GM19099 (cell line): Measurements from ENCODE around the gene LRRC8B.

Source experiments
- POLR2A ChIP-seq: IDR thresholded peaks from 3 replicates; pipeline ENCODE4 v1.6.1; 2011; ENCODE audit warnings: low read depth; ENCODE audit not compliant: insufficient read length; ENCODE audit errors: extremely low read depth

The LRRC8B gene

DNA sequence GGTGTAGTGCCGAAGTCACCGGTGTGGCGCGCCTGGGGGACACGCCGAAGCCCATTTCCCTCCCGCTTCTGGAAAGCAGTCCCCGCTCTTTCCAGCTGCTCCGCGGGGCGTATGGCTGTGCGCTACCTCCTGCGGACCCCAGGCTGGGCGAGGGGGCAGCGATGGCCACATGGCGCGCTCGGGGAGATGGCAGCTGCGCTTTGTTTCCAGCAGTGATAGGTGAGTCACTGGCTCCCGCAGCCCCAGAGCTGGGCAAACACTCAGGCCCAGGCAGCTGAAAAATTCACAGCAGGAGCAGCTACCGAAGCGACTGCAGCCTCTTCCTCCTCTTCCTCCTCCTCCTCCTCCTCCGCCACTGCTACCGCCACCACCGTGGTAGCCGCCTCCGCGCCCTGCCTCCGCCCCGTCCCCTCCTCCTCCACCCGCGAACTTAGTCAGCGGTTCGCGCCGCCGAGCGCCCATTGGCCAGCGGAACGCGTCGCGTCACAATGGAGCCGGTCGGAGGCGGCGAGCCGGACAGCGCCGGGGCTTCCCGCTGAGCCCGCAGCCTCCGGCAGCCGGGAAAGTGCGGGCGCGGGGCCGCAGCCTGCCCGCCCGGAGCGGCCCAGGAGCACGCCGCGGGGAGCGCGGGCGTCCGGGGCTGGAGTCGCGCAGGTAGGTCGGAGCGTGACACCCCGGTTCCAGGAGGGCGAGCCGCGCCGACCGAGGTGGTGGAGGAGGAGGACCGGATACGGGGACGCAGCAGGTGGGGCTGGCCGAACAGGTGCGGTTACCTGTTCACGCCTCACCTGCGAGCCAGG lies at the start of gene LRRC8B:
Gene LRRC8B (plus strand): TSS at position 461 of the 800 bp plus-strand sequence. CDS start 57,822 bp downstream, outside the sequence.
- TF ChIP-seq POLR2A, result peak; percentile 79

DNA sequence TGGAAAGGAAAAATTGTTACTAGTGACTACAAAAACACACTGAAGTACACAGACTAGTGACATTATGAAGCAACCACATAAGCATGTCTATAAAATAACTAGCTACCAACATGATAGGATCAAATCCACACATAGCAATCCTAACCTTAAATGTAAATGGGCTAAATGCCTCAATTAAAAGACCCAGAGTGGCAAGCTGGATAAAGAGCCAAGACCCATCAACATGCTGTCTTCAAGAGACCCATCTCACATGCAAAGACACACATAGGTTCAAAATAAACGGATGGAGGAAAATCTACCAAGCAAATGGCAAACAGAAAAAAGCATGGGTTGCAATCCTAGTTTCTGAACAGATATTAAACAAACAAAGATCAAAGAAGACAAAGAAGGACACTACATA lies 49.4 kb upstream of the LRRC8B start:
- TF ChIP-seq POLR2A, result no peak

DNA sequence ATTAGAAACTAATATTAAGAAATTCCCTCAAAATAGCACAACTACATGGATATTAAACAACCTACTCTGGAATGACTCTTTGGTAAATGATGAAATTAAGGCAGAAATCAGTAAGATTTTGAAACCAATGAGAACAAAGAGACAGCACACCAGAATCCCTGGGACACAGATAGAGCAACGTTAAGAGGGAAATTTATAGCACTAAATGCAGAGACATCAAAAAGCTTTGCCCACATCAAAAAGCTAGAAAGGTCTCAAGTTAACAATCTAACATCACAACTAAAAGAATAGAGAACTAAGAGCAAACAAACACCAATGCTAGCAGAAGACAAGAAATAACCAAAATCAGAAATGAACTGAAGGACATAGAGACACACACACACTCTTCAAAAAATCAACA lies 48.6 kb upstream of the LRRC8B start:
- no peak for TF ChIP-seq POLR2A

DNA sequence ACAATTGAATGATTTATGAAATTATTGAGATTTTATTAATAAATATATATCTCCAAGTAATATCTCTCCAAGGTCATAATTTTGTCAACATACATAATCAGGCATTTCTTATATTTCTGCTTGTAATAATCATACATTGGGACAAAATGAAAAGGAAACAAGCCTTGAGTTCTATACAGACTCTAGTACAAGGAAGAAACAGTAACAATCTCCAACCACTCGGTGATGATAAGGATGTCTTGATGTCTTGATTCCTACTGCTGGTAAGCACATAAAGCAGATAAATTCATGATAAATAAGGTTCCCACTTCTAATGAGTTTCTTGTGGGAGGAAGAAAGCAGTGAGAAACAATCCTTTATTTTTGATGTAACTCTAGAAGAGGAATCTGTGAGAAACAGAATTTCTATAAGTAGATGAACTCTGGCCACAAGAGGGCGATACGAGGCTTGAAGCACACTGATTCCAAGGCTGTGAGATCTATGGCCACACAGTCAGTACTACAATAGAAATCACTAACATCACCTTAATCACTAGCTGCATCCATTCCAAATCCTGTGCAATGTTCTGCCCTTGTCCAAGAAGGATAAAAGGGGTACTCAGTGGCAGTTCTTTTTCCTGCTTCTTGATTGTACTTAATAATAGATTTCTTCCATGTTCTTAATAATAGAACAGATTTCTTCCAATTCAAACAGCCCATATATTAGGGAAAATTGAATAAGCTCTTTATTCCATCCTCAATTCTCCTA lies 41.4 kb upstream of the LRRC8B start:
- no peak for TF ChIP-seq POLR2A

DNA sequence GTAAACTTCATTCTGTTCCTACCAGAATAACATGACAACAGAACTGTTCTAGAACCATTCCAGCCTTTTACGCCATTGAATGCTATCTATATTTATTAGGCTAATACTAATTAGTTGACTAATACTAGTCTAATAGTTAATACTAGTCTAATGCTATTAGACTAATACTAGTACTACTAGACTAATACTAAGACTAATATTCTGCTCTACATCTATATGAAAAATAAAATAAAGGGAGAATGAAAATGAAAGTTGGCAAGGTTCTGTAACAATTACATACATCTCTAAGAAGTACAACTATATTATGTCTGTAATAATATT lies 40.9 kb upstream of the LRRC8B start:
- TF ChIP-seq POLR2A, result no peak

DNA sequence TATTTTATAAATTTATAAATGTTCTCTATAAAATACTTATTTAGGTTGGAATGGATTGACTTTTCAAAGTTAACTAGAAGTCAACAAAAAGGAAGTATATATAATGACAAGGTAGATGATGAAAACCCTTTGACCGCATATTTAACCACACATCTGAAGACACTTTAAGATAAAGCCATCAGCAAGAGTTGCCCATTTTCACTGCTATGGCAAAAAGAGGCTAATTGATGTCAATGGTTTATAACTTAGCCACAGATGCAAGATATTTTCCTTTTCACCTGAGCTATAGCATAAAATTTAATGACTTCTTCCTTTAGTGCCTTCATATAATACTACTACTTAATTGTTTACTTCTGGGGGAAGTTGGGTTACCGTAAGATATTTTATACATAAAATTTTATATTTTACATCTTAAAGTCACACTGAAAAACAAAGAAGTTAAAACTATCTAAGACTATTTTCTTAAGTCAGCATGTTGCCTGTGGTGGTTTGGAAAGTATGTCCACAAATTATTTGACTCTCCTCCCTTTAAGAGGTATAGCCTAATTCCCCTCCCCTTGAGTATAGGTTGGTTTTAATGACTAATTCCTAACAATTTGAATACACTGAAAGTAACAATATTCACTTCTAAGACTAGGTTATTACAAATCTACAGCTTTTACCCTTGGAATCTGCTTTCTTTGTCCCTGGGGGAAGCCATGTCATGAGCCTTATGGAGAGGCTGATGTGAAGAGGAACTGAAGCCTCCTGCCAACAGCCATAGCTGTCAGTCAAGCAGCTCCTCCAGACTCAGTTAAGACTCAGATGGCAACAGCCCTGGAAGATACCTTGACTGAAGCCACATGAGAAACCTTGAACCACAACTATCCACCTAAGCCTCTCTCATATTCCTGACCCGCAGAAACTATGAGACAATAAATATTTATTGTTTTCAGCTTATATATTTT lies 40.3 kb upstream of the LRRC8B start:
- no peak for TF ChIP-seq POLR2A

DNA sequence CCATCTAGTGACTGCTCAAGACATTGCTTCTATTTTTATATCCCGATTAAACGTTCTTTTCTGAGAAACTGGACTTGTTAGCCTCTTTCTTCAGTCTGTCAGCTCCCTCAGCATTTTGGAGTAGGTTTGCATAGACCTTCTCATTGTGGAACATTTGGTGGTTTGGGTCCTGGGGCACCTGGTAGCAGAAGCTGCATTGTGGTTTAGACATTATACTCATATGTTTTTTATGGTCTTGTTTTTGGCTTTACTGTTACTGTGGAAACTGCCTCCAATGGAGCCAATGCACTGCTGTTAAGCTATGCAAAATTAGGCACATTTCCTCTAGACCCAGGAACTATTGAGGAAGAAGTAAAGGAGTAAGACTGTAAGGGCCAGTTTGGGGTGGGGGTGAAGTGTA lies 36.7 kb upstream of the LRRC8B start:
- no peak for TF ChIP-seq POLR2A

DNA sequence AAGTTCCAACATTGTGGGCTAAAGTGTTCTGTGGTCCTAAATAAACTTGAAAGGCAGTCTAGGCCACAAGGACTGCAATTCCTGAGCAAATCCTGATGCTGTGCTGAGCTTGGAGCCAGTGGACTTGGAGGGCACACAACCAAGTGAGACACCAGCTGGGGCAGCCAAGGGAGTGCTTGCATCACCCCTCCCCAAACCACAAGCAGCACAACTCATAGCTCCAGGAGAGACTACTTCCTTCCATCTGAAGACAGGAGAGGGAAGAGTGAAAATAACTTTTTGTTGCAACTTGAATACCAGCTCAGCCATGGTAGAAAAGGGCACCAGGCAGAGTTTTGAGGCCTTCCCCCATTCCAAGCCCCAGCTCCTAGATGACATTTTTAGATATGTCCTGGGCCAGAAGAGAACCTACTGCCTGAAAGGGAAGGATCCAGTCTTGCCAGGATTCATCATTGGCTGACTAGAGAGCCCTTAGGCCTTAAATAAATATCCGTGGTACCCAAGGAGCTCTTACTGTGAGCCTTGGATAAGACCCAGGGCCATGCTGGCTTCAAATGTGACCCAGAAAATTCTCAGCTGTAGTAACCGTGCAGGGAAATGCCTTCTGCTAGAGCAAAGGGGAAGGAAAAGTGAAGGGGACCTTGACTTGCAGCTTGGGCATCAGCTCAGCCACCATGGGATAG lies 35.4 kb upstream of the LRRC8B start:
- TF ChIP-seq POLR2A, result no peak

DNA sequence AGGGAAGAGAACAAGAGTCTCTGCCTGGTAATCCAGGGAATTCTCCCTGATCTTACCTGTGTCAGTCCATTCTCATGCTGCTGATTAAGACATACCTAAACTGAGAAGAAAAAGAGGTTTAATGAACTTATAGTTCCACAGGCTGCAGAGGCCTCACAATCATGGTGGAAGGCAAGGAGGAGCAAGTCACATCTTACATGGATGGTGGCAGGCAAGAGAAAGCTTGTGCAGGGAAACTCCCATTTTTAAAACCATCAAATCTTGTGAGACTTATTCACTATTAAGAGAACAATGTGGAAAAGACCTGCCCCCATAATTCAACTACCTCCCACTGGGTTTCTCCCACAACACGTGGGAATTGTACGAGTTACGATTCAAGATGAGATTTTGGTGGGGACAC lies 34.2 kb upstream of the LRRC8B start:
- TF ChIP-seq POLR2A, result no peak

DNA sequence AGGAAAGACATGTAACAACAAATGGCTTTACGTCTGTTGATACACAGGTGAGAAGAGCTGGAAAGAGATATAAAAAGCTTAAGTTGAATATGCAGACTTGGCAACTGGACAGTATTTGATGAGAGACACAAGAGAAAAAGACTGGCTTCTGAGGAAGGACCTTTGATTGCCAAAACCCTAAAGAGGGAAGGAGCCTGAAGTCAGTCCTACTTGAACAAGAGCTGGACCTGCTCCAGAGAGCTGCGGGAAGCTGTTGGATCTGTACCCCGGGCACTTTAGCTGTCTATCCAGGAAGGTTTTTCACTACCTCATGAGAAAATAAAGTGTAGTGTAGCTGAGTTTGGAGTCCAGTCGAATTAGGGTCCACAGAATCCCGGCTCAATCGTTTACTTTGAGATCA lies 25.3 kb upstream of the LRRC8B start:
- no peak for TF ChIP-seq POLR2A

DNA sequence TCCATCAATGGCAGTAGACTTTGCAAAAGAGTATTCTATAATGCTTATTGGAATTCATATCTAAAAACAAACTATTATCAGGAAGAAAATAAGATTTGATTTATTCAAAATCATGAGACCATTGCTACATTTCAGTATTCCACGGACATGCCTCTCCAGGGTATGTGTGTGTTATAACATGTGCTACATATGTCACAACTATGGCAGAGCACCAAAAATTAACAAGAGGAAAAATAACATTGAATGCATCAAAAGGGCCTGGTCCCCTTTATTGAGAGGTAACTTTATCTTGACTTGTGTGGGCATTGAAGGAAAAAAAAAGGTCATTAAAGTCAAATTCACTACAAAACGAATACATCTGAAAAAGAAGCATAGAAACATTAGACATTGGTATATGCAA lies 22.6 kb upstream of the LRRC8B start:
- no peak for TF ChIP-seq POLR2A

DNA sequence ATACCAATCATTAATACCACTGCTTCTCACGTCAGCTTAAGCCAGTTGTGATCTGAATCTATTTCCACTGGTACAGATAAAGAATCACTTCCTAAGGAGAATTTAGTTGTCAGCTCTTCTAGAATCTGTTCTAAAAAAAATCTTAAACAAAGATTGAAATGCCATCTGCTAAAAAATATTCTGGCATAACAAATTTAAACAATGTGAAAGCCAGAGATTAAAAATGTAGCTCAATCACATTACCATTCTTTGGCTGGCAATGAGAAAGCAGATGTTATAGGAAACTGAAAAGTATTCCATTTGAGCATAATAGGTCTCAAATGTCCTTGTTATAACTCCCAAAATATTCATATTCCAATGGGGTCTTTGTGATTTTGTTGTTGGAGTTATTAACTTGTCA lies 21.7 kb upstream of the LRRC8B start:
- no peak for TF ChIP-seq POLR2A

DNA sequence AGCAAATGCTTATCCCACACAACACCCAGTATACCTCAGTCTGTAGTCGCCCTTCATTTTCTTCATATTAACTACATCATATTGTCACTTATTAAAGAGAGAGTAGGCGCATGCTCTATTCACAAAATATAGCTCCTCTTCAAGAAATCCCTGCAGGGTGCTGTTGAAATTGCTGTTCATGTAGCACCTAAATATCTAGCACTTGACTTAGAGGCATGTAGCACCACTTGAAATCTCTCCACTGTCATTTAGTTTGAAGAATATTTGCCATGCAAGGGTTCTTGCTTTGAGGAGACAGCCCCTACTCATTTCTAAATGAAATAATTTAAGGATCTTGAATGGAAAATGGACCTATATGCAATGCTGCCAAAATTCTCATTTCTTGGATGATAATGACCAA lies 20.9 kb upstream of the LRRC8B start:
- no peak for TF ChIP-seq POLR2A

DNA sequence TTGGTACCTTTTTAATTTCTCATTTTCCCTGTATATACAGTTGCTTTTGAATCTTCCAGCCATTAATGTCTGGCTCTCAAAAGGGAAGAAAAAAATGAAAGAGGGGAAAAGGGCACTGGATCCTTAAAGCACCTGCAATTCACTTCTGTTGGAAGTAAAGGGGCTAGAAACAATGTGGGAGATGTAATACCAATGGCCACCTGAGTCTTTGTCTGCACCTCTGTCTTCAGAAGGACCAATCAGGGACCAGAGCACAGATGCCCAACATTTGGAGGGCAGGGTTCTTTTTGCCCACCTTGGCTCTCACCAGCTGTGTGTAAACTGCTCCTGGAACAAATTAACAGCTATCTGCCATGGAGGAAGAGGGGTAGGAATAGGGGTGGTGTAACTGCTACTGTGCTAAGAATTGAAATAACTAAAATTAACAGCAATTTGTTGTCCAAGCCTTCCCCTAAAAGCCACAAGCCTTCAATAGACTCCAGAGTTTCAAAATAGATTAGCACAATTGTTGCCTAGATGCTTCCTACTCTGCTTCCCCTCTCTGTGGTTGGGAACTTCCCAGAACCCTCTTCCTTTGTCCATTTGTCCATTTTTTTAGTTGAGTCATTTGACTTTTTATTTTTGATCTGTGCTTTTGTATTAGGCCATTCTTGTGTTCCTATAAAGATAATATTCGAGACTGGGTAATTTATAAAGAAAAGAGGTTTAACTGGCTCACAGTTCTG lies 11.5 kb upstream of the LRRC8B start:
- no peak for TF ChIP-seq POLR2A
